LNCAP (cell line): Measurements from ENCODE around the gene HBE1.

Experiments
- TF ChIP-seq, protein P1 (sequence below): fragments of 450-650 bp; IDR thresholded peaks from 2 replicates; pipeline ENCODE4 v1.5.1; 2017; ENCODE audit warnings: mild to moderate bottlenecking

The HBE1 gene

GRCh38 chr11:5275369-5276110, 5.8 kb upstream of the HBE1 start:
- TF ChIP-seq, protein P1, sequence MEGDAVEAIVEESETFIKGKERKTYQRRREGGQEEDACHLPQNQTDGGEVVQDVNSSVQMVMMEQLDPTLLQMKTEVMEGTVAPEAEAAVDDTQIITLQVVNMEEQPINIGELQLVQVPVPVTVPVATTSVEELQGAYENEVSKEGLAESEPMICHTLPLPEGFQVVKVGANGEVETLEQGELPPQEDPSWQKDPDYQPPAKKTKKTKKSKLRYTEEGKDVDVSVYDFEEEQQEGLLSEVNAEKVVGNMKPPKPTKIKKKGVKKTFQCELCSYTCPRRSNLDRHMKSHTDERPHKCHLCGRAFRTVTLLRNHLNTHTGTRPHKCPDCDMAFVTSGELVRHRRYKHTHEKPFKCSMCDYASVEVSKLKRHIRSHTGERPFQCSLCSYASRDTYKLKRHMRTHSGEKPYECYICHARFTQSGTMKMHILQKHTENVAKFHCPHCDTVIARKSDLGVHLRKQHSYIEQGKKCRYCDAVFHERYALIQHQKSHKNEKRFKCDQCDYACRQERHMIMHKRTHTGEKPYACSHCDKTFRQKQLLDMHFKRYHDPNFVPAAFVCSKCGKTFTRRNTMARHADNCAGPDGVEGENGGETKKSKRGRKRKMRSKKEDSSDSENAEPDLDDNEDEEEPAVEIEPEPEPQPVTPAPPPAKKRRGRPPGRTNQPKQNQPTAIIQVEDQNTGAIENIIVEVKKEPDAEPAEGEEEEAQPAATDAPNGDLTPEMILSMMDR: no peak

DNA sequence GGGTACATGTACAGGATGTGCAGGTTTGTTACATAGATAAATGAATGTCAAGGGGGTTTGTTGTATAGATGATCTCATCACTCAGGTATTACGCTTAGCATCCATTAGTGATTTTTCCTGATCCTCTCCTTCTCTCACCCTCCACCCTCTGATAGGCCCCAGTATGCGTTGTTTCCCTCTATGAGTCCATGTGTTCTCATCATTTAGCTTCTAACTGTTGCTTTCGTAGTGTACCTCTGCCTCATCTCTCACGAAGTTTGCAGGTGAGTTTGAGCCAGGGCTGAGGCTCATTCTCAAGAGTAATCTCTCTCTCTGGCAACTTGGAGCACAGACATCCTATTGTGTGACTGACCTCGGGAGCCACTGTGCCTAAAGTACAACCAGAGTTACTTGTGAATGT, 4.7 kb upstream of the HBE1 start:
- TF ChIP-seq, protein P1: no peak

DNA sequence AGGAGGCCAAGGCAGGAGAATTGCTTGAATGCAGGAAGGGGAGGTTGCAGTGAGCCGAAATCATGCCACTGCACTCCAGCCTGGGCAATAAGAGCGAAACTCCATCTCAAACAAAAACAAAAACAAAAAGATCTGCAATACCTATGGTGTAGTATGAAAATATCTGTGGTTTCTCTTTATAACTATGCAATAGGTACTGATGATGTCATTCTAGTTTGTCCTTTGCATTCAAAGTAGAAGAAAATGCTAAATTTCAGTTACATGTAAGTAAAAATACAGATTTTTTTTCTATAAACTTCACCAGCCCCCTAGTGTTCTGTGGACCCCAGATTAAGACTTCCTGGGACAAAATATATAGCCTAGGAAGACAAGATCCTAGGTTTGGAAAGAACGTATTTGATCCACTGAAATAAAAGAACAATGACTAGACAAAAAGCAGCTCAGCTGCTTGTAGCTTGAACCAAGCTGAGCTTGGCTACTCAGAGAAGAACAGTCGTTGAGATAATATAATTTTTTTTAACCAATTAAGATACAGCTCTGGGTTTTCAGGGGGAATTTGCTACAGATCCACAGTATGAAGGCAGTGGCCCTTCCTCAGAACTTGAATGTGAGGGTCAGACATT, 2.8 kb upstream of the HBE1 start:
- TF ChIP-seq, protein P1: no peak

DNA sequence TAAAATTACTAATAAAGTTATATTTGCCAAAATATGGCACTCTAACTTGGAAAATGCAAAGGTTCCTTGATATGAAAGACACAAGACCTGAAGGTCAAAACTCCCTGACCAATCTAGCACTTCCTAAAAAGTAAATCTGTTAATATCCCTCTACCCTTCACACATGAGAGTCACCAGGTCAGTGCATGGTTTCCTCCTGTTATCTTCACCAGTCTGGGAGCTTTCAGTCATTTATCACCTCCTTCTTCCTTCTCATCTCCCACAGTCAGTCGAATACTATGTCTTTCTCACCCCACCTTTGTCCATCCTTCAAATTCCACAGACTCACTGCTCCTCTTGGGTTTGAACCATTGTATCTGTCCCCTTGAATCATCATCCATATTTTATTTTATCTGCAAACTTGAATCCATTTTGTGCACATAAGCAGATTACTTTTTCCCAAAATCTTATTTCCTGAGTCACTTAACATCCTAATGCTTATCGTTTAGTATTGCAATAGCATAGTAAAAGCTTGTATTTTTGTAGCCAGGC, 2.6 kb downstream of the HBE1 start:
- TF ChIP-seq, protein P1: no peak

- TF ChIP-seq, protein P1: no peak
Measured at GRCh38 chr11:5266609-5267008, 3.1 kb downstream of the HBE1 start.

GRCh38 chr11:5265832-5266231, 3.9 kb downstream of the HBE1 start:
- TF ChIP-seq, protein P1: no peak

DNA sequence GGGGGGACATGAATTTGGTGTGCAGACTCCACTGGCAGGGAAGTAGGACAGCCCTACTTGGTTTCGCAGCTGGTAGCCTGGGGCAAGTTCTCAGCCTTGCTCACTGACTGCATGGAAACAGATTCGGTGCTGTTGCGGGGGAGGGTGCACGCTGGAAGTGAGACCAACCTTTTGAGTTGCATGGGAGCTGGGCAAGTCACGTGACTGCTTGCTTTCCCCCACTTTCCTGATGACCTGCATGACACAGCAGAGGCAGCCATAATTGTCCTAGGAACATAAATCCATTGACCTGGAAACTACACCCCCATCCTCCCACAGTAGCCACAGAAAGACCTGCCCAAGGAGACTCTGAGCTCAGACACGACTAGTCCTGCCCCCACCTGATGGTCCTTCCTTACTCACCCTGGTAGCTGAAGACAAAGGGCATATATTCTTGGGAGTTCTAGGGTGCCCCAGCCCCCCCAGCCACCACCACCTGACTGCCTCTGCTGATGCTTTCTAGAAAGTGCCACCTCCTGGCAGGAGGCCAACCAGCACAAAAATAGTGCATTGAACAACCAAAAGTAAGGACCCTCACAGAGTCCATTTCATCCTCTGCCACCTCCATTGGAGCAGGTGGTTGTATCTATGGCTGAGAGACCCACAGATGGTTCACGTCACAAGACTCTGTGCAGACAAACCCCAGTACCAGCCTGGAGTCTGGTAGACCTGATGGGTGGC, 11.0 kb downstream of the HBE1 start:
- TF ChIP-seq, protein P1: no peak
